Endothelial cell of umbilical vein (primary cell): ENCODE data around the gene WDR90. TPM values are rescaled to one million over a fixed set of nuclear protein-coding genes. Genes with fewer than 3 reads are reported as not detected.

ENCODE experiments used
- BruUV-seq: library from RNA; stranded (reverse); fragments of 400-500 nt; replicated peaks from 2 replicates; lab custom pipeline; 2021; lab: Mats Ljungman, UMichigan
- CTCF ChIA-PET: fragments of 300-600, 350-600 bp; sonication (Branson Sonifier 250); formaldehyde crosslinking; loops from one replicate; lab custom pipeline; 2021; ENCODE audit warnings: antibody characterized with exemption, inconsistent platforms; lab: Charles Lee
- POLR2A ChIA-PET: fragments of 300-600, 350-600 bp; sonication (Branson Sonifier 250); formaldehyde crosslinking; loops from one replicate; lab custom pipeline; 2021; ENCODE audit warnings: antibody characterized with exemption, inconsistent platforms; lab: Charles Lee
- DNase-seq: peaks from one replicate; pipeline ENCODE4 v3.0.0-alpha.2; 2011; ENCODE audit warnings: low read depth, low spot score
- FAIRE-seq: peaks from 2 replicates; lab custom pipeline; 2011; peaks lifted over from hg19 to GRCh38; lab: Jason Lieb, UNC
- H2AFZ ChIP-seq: 2 replicates; pipeline ENCODE4 v1.6.0; 2012; ENCODE audit warnings: low read depth, low read length, control low read depth, inconsistent platforms
- H3K27ac ChIP-seq: 2 replicates; pipeline ENCODE4 v1.5.1; 2011; ENCODE audit warnings: low read depth, mild to moderate bottlenecking, control low read depth, low read length, moderate library complexity; ENCODE audit not compliant: insufficient read depth
- H3K27me3 ChIP-seq, 2 experiments: 2 replicates each; pipeline versions ENCODE4 v1.6.0 to v1.6.1; 2011; ENCODE audit warnings: low read length in 2 of 2, mixed read lengths in 1 of 2; ENCODE audit not compliant: control insufficient read depth in 2 of 2, insufficient read depth in 2 of 2
- H3K36me3 ChIP-seq, 2 experiments: 2 replicates in 1 of 2; 3 replicates in 1 of 2; pipeline ENCODE4 v1.5.1; 2011; ENCODE audit warnings: low read length in 2 of 2, mild to moderate bottlenecking in 1 of 2, moderate library complexity in 1 of 2; ENCODE audit not compliant: control insufficient read depth in 2 of 2, insufficient read depth in 2 of 2; ENCODE audit errors: extremely low read depth in 1 of 2
- H3K4me1 ChIP-seq: 3 replicates; pipeline ENCODE4 v1.5.1; 2011; ENCODE audit warnings: mild to moderate bottlenecking, low read length; ENCODE audit not compliant: control insufficient read depth, insufficient read depth; ENCODE audit errors: extremely low read depth
- H3K4me2 ChIP-seq: 2 replicates; pipeline ENCODE4 v1.6.1; 2011; ENCODE audit warnings: low read length, control low read depth, mixed read lengths; ENCODE audit not compliant: insufficient read depth
- H3K4me3 ChIP-seq, 3 experiments: fragments of 200-600 bp in 1 of 3; sonication (generic), shearing (Covaris generic) in 1 of 3; replicated peaks in 1 of 3; 2 replicates each; pipeline ENCODE4 v1.5.1; 2011 to 2016; ENCODE audit warnings: control low read depth in 3 of 3, low read length in 3 of 3, mild to moderate bottlenecking in 2 of 3, inconsistent platforms in 1 of 3, low read depth in 1 of 3, moderate library complexity in 1 of 3; ENCODE audit not compliant: insufficient read depth in 1 of 3
- H3K79me2 ChIP-seq: 2 replicates; pipeline ENCODE4 v1.6.0; 2012; ENCODE audit warnings: low read length, inconsistent platforms; ENCODE audit not compliant: control insufficient read depth, insufficient read depth
- H3K9ac ChIP-seq: replicated peaks from 2 replicates; pipeline ENCODE3; 2011; ENCODE audit warnings: low read length, control low read depth; ENCODE audit not compliant: insufficient read depth; ENCODE audit errors: extremely low read depth
- H3K9me1 ChIP-seq: replicated peaks from 3 replicates; pipeline ENCODE4 v1.6.0; 2011; ENCODE audit warnings: mild to moderate bottlenecking, low read length; ENCODE audit not compliant: control insufficient read depth, insufficient read depth; ENCODE audit errors: extremely low read depth
- H3K9me3 ChIP-seq: replicated peaks from 2 replicates; pipeline ENCODE4 v1.5.1; 2012; ENCODE audit warnings: low read length, inconsistent platforms; ENCODE audit not compliant: control insufficient read depth, insufficient read depth
- H4K20me1 ChIP-seq: replicated peaks from 2 replicates; pipeline ENCODE3; 2011; ENCODE audit warnings: mild to moderate bottlenecking, low read length; ENCODE audit not compliant: control insufficient read depth, insufficient read depth; ENCODE audit errors: extremely low read depth
- EZH2 ChIP-seq: IDR thresholded peaks from 2 replicates; pipeline ENCODE4 v1.6.1; 2012; ENCODE audit warnings: borderline replicate concordance, low read depth, mild to moderate bottlenecking, moderate library complexity, low read length, inconsistent platforms; ENCODE audit not compliant: severe bottlenecking
- FOS ChIP-seq: IDR thresholded peaks from 2 replicates; pipeline ENCODE4 v1.6.1; 2011; ENCODE audit warnings: mild to moderate bottlenecking, low read length, moderate library complexity, borderline replicate concordance; ENCODE audit not compliant: insufficient read depth
- GATA2 ChIP-seq: IDR thresholded peaks from 2 replicates; pipeline ENCODE4 v1.7.0; 2011; ENCODE audit warnings: low read depth, mild to moderate bottlenecking, moderate library complexity, mixed read lengths, low read length; ENCODE audit not compliant: insufficient read length, insufficient read depth
- JUN ChIP-seq: IDR thresholded peaks from 2 replicates; pipeline ENCODE4 v1.6.1; 2011; ENCODE audit warnings: borderline replicate concordance, low read depth; ENCODE audit not compliant: insufficient read length, insufficient read depth
- MYC ChIP-seq: IDR thresholded peaks from one replicate; pipeline ENCODE4 v1.6.1; 2011; ENCODE audit warnings: mild to moderate bottlenecking, low read depth, low read length
- POLR2A ChIP-seq: IDR thresholded peaks from 2 replicates; pipeline ENCODE4 v1.6.1; 2012; ENCODE audit warnings: low read depth, mild to moderate bottlenecking, control low read depth, low read length
- POLR2AphosphoS5 ChIP-seq: IDR thresholded peaks from 2 replicates; pipeline ENCODE4 v1.6.1; 2012; ENCODE audit warnings: low read depth, mild to moderate bottlenecking, control low read depth, low read length, moderate library complexity; ENCODE audit not compliant: insufficient read depth
- dilution Hi-C: fragments of 300-500 bp; cut with MboI; formaldehyde crosslinking; loops from one replicate; pipeline ENCODE4 v1.15.0; 2019; ENCODE audit warnings: low sequenced_read_pairs; ENCODE audit not compliant: extremely low pct_ligation_motif_present
- intact Hi-C: fragments of 100-400 bp; cut with micrococcal nuclease; formaldehyde crosslinking; loops from one replicate; pipeline ENCODE4 v1.10.0; 2022
- polyA plus RNA-seq, 4 experiments: library from polyadenylated mRNA; depleted of rRNA in 3 of 4; stranded (reverse) in 3 of 4; unstranded in 1 of 4; fragments of >200 nt; gene quantifications; 2 replicates each; pipeline versions ENCODE4 v1.2.1 to v1.2.3, GENCODE V29; 2011 to 2012; ENCODE audit warnings: missing spikeins in 1 of 4
- total RNA-seq: library from RNA; stranded (reverse); gene quantifications from 2 replicates; pipeline ENCODE4 v1.2.3, GENCODE V29; 2021
- TF ChIP-seq, protein P1 (sequence below), 2 donors: IDR thresholded peaks; 1 replicate in 1 of 2; 2 replicates in 1 of 2; pipeline ENCODE4 v1.5.1; 2011; ENCODE audit warnings: low read length in 2 of 2, mild to moderate bottlenecking in 2 of 2, moderate library complexity in 2 of 2, control low read depth in 1 of 2, inconsistent platforms in 1 of 2, low read depth in 1 of 2; ENCODE audit not compliant: insufficient read depth in 1 of 2; ENCODE audit errors: extremely low read depth in 1 of 2
- TF ChIP-seq, protein P2 (sequence below): IDR thresholded peaks from 2 replicates; pipeline ENCODE4 v1.6.1; 2011; ENCODE audit not compliant: insufficient read depth, insufficient read length

Gene WDR90
- total and polyA plus RNA-seq, 2 donors (not counting 3 experiments of a cell fraction or from before 2014, with no cell fraction given) = 22.2 to 51.8 TPM

DNA sequence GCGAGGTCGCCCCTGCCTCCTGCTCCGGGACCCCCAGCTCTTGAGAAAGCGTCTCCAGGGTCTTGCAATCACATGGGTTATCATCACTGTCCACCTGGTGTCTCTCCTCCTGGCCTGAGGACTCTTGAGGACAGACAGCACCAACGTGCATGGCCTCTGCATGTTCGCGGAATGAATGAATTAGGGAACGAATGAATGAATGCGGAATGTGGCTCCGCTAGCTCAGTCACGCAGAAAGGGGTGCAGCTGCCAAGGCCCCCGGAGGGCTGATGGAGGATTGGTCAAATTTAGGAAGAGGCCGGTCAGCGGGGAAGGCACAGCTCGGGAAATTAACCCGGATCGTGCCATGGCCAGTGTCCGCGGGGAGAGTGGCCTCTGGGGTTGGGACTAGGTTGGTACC lies 53.2 kb downstream of the WDR90 start:
- Histone ChIP-seq H3K79me2 (no peaks in the 10 kb centered on the region), H4K20me1 (no peaks in the 10 kb centered on the region), H3K9ac (no peak overlapping the region), H2AFZ (no peak overlapping the region), H3K4me2 (no peak overlapping the region), H3K4me3 (no peak overlapping the region), H3K9me1 (no peaks in the 10 kb centered on the region), H3K4me1 (no peaks in the 10 kb centered on the region), H3K9me3 (no peaks in the 10 kb centered on the region), H3K27me3 (peaks cover 39% of the 10 kb centered on the region in 2 experiments), H3K27ac (no peak overlapping the region), H3K36me3 (no peaks in the 10 kb centered on the region)
- DNase-seq (no peak), FAIRE-seq (no peak)
- dilution Hi-C loops = no loop called here
- no TSS peak for BruUV-seq
- TF ChIP-seq, protein P1, sequence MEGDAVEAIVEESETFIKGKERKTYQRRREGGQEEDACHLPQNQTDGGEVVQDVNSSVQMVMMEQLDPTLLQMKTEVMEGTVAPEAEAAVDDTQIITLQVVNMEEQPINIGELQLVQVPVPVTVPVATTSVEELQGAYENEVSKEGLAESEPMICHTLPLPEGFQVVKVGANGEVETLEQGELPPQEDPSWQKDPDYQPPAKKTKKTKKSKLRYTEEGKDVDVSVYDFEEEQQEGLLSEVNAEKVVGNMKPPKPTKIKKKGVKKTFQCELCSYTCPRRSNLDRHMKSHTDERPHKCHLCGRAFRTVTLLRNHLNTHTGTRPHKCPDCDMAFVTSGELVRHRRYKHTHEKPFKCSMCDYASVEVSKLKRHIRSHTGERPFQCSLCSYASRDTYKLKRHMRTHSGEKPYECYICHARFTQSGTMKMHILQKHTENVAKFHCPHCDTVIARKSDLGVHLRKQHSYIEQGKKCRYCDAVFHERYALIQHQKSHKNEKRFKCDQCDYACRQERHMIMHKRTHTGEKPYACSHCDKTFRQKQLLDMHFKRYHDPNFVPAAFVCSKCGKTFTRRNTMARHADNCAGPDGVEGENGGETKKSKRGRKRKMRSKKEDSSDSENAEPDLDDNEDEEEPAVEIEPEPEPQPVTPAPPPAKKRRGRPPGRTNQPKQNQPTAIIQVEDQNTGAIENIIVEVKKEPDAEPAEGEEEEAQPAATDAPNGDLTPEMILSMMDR (IDR thresholded peaks at IDR 0.05; ENCODE audit: extremely low read depth in 1 of 2, insufficient read depth in 1 of 2, low read depth in 1 of 2, low read length in 2 of 2) = no peak
- TF ChIP-seq, protein P2, sequence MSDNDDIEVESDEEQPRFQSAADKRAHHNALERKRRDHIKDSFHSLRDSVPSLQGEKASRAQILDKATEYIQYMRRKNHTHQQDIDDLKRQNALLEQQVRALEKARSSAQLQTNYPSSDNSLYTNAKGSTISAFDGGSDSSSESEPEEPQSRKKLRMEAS = no peak
- TF ChIP-seq MYC (no peak), POLR2AphosphoS5 (no peak), POLR2A (no peak), GATA2 (no peak), FOS (no peak), EZH2 (no peak), JUN (no peak)
- intact Hi-C loops = no loop called here
- POLR2A ChIA-PET = interaction anchor here (0.7 kb wide), 1 partner anchor 908 kb away, joined by 3 read pairs; no protein-coding TSS in a partner anchor
- CTCF ChIA-PET = interaction anchor here (1.1 to 2.7 kb wide), 4 partner anchors 10 to 355 kb away, joined by 3 to 10 read pairs (median 6); partner anchors contain the start of genes METRN and WDR24
